Measurements from ENCODE around the gene CTSH. TPM values are rescaled to one million over a fixed set of nuclear protein-coding genes. Genes with fewer than 3 reads are reported as not detected.

Gene CTSH
- total RNA-seq, 1 experiment from 2014 or later: 14.4 TPM

DNA sequence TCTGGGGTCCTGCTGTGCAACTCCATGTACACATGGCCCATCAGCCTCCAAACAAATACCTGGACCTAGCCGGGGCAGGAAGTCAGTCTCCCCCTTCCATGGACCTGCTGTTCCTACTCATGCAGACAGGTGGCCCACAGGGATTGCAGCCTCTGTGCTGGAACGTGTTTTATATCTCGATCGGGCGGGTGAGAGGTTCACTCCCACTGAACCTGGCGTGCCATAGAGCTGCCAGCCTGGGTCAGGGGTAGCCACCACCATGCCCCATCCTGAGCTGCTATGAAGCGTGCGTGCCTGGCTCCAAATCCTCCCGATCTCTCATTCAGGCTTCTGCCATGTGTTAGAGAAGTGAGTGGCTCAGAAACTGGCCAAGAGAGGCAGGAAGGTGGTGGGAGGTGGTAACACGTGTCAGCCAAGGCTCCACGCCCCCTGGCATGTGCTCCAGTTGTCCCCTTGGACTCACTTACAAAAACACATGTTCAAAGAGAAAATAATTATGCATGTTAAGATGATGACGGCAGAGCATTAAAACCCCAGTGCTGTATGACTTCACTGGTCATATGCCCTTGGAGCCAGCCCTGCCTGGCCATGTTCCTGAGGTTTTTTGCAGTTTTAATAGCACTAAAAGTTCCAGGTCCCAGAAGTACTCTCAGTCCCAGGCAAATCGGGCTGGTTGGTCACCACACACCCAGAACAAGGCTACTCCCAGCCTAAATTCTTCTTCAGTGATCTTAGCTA is 30.6 kb downstream of the CTSH start:
- ChIA-PET CTCF (interaction anchor here (0.6 to 1.5 kb wide), 5 partner anchors 10 to 1613 kb away, joined by 3 to 8 read pairs (median 3); no protein-coding TSS in a partner anchor), POLR2A (no interaction called here)
- Mint-ChIP-seq H3K9me3 (ENCODE audit: unreplicated experiment) (no peaks in the 10 kb centered on the region), H3K4me1 (ENCODE audit: insufficient read depth, unreplicated experiment) (no peaks in the 10 kb centered on the region), H3K27ac (ENCODE audit: low read depth, unreplicated experiment) (no peak overlapping the region), H3K36me3 (ENCODE audit: insufficient read depth, unreplicated experiment) (peaks cover 66% of the 10 kb centered on the region), H3K4me3 (ENCODE audit: unreplicated experiment) (no peak overlapping the region), H3K27me3 (ENCODE audit: insufficient read depth, unreplicated experiment) (no peaks in the 10 kb centered on the region)
- DNase-seq (ENCODE audit: unreplicated experiment): no peak
- intact Hi-C loops (cut with micrococcal nuclease): no loop called here
- no TSS peak for BruUV-seq (replicated peaks)
- peak; percentile 12 for TF ChIP-seq CTCF (IDR thresholded peaks at IDR 0.05; ENCODE audit: unreplicated experiment)

- intact Hi-C loops (cut with micrococcal nuclease): no loop called here
- no TSS peak for BruUV-seq (replicated peaks)
- no peak for TF ChIP-seq CTCF (IDR thresholded peaks at IDR 0.05; ENCODE audit: unreplicated experiment)
- no peaks in the 10 kb centered on the region for H3K27me3 Mint-ChIP-seq (ENCODE audit: insufficient read depth, unreplicated experiment)
- no peak overlapping the region for H3K27ac Mint-ChIP-seq (ENCODE audit: low read depth, unreplicated experiment)
- no peak for DNase-seq (ENCODE audit: unreplicated experiment)
- ChIA-PET POLR2A (no interaction called here), CTCF (interaction anchor here (0.6 to 1.8 kb wide), 3 partner anchors 9 to 271 kb away, joined by 3 to 7 read pairs (median 5); no protein-coding TSS in a partner anchor)
- H3K4me3 Mint-ChIP-seq (ENCODE audit: unreplicated experiment): no peak overlapping the region
- H3K36me3 Mint-ChIP-seq (ENCODE audit: insufficient read depth, unreplicated experiment): peaks cover 67% of the 10 kb centered on the region
- no peaks in the 10 kb centered on the region for H3K4me1 Mint-ChIP-seq (ENCODE audit: insufficient read depth, unreplicated experiment)
- no peaks in the 10 kb centered on the region for H3K9me3 Mint-ChIP-seq (ENCODE audit: unreplicated experiment)
Measured at GRCh38 chr15:78913012-78913411, 31.8 kb downstream of the CTSH start.

DNA sequence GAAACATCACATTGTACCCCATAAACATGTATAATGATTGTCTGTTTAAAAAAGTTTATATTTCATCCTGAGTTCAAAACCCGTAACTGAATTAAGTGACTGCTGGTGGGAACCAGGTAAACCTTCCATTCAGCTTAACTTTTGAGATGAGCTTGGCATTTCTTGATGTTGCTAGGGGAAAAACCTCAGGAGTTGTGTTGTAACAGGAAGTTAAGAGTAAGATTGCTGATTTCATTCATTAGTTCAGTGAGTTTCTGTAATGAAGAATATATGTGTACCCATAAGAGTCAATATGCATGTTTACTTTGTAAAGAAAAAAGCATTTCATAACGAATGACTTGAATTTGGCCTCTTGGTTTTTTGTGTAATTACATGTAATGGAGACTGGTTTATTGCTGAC is 32.5 kb downstream of the CTSH start:
- Mint-ChIP-seq H3K9me3 (ENCODE audit: unreplicated experiment) (no peaks in the 10 kb centered on the region), H3K27ac (ENCODE audit: low read depth, unreplicated experiment) (no peak overlapping the region), H3K4me3 (ENCODE audit: unreplicated experiment) (no peak overlapping the region), H3K27me3 (ENCODE audit: insufficient read depth, unreplicated experiment) (no peaks in the 10 kb centered on the region), H3K4me1 (ENCODE audit: insufficient read depth, unreplicated experiment) (no peaks in the 10 kb centered on the region), H3K36me3 (ENCODE audit: insufficient read depth, unreplicated experiment) (peaks cover 73% of the 10 kb centered on the region)
- intact Hi-C loops (cut with micrococcal nuclease): no loop called here
- ChIA-PET POLR2A (no interaction called here), CTCF (interaction anchor here (0.6 to 1.8 kb wide), 3 partner anchors 10 to 272 kb away, joined by 3 to 7 read pairs (median 5); no protein-coding TSS in a partner anchor)
- no peak for TF ChIP-seq CTCF (IDR thresholded peaks at IDR 0.05; ENCODE audit: unreplicated experiment)
- no TSS peak for BruUV-seq (replicated peaks)
- no peak for DNase-seq (ENCODE audit: unreplicated experiment)

DNA sequence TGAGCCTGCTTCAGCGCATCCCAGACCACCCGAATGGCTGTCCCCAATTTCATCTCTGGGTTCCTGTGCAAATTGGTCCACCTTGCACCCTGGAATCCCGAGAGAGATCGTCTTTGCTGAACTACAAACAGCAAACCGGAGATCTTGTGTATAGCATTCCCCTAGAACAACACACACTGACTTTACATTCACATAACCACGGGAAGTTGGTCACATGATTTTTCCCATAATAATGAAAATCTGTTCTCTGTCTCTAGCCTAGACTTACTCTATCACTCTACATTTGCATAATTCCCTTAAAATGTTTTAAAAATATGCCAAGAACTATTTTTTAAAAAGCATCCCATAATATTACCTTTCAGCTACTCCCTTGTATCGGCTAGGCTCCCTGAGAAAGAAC is 34.6 kb downstream of the CTSH start:
- Mint-ChIP-seq H3K9me3 (ENCODE audit: unreplicated experiment) (no peaks in the 10 kb centered on the region), H3K36me3 (ENCODE audit: insufficient read depth, unreplicated experiment) (peaks cover 79% of the 10 kb centered on the region), H3K27ac (ENCODE audit: low read depth, unreplicated experiment) (no peak overlapping the region), H3K4me3 (ENCODE audit: unreplicated experiment) (no peak overlapping the region), H3K4me1 (ENCODE audit: insufficient read depth, unreplicated experiment) (peaks cover 6% of the 10 kb centered on the region), H3K27me3 (ENCODE audit: insufficient read depth, unreplicated experiment) (no peaks in the 10 kb centered on the region)
- intact Hi-C loops (cut with micrococcal nuclease): no loop called here
- no peak for TF ChIP-seq CTCF (IDR thresholded peaks at IDR 0.05; ENCODE audit: unreplicated experiment)
- DNase-seq (ENCODE audit: unreplicated experiment): no peak
- BruUV-seq (replicated peaks): no TSS peak
- CTCF ChIA-PET: interaction anchor here (0.5 to 6.8 kb wide), 13 partner anchors 9 to 1402 kb away, joined by 3 to 51 read pairs (median 3); no protein-coding TSS in a partner anchor
- POLR2A ChIA-PET: interaction anchor here (1.8 kb wide), 1 partner anchor 21 kb away, joined by 5 read pairs; no protein-coding TSS in a partner anchor

Measured in MCF 10A (cell line).